GM19438 (cell line): ENCODE results near the gene PRSS2.
"Not testable (repeated sequence)": the region's sequence is repeated elsewhere in the genome, so short reads cannot be mapped to it uniquely, and the experiment has no call there.

ENCODE experiments used
- ATAC-seq: cut with Tn5 transposase; IDR thresholded peaks from one replicate; pipeline ENCODE4 v1.9.1; 2021; ENCODE audit warnings: low read depth; ENCODE audit not compliant: unreplicated experiment

The PRSS2 gene

DNA sequence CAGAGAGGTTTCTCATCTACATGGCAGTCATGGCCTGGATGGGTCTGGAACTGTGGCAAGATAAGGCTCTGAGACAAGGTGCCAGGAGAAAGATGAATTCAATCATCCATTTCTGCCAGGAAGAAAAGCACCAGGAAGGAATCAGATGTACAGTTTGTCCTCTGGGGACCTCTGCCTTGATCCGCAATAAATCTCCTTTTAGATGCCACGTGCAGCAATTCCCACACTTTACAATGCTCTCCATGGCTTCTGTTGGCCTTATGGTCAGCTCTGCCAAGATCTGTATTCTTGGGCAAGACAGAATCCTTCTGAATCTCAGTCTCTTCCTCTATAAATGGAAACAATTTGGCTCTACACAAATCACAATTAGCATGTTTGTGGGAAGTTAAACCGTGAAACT lies 12.5 kb upstream of the PRSS2 start:
- not testable (repeated sequence) for ATAC-seq

DNA sequence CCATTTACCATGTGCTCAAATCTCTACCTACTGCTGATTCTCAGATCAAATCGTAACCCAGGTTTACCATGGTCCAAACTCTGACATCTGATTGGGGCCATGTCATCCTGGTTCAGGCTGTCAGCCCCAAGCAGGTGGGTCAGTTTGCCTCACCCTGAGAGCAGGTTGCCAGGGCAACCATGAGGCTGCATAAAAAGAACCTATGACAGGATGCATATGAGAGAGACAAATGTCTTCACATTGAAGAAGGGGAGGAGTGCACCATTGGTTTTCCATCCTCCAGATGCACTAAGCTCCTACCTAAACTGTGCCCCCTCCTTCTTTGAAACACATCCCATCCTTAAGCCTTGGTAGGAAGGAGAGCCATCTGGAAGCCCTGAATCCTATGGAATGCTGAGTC lies 11.3 kb upstream of the PRSS2 start:
- ATAC-seq: no peak

GRCh38 chr7:142760071-142760642 lies 10.6 kb upstream of the PRSS2 start:
- no peak for ATAC-seq

DNA sequence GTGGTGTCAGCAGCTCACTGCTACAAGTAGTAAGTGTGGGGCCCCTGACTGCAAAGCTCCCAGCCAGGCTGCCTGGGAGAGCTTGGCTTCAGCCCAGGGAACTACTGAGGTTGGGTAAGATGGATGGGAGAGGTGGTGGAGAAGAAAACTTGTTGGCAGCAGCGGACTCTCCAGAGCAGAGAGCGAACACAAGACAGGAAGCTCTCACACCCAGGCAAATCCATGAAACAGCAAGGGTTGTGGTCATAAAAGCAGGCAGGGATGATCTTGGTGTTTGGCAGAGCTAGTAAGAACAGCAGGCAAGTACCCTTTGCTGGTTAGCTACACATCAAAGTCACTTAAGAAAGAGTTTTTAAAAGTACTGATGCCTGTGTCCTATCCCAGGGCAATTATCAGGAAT lies 9.2 kb upstream of the PRSS2 start:
- ATAC-seq: not testable (repeated sequence)

GRCh38 chr7:142762104-142762503 lies 8.7 kb upstream of the PRSS2 start:
- ATAC-seq: no peak

- ATAC-seq: no peak
Measured at GRCh38 chr7:142767451-142767850, 3.3 kb upstream of the PRSS2 start.

GRCh38 chr7:142767861-142768260 lies 2.9 kb upstream of the PRSS2 start:
- no peak for ATAC-seq

DNA sequence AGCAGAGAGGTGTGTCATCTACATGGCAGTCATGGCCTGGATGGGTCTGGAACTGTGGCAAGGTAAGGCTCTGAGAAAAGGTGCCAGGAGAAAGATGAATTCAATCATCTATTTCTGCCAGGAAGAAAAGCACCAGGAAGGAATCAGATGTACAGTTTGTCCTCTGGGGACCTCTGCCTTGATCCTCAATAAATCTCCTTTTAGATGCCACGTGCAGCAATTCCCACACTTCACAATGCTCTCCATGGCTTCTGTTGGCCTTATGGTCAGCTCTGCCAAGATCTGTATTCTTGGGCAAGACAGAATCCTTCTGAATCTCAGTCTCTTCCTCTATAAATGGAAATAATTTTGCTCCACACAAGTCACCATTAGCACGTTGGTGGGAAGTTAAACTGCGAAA lies 1.9 kb upstream of the PRSS2 start:
- ATAC-seq: not testable (repeated sequence)

DNA sequence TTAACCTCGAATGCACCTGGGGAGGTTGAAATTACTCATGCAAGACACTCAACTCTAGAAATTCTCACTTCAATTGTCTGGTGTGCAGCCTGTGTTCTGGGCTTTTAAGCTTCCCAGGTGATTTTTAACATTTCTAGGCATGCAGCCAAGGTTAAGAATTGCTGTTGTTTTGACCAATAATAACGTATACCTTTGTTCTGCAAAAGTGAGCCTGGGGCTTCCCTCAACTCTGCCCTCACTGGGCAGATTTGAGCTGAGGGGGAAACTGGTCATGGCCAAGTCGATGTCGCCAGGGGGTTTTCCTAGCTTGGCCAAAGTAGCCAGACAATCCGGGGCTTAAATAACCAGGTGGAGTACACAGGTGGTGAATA lies 568 bp downstream of the PRSS2 start:
- peak; percentile 91 for ATAC-seq

DNA sequence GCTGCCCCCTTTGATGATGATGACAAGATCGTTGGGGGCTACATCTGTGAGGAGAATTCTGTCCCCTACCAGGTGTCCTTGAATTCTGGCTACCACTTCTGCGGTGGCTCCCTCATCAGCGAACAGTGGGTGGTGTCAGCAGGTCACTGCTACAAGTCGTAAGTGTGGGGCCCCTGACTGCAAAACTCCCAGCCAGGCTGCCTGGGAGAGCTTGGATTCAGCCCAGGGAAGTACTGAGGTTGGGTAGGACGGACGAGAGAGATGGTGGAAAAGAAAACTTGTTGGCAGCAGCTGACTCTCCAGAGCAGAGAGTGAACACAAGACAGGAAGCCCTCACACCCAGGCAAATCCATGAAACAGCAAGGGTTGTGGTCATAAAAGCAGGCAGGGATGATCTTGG lies 1.3 kb downstream of the PRSS2 start:
- no peak for ATAC-seq

DNA sequence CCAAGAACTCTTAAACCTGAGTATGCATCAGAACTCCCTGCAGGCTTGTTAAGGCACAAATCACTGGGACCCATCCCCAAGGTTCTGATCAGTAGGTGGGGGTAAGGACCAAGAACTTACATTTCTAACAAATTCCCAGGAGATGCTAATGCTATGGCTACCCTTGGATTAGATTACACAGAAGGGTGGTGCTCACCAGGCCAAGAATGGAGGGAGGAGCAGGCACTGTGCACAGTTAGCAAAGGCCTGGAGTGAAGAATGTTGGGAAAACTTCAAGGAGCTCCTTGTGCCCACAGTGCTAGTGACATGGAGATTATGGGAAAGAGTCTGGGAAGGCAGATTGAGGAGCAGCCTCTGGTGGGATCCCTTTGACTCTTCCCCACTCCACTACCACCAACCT lies 1.9 kb downstream of the PRSS2 start:
- no peak for ATAC-seq

DNA sequence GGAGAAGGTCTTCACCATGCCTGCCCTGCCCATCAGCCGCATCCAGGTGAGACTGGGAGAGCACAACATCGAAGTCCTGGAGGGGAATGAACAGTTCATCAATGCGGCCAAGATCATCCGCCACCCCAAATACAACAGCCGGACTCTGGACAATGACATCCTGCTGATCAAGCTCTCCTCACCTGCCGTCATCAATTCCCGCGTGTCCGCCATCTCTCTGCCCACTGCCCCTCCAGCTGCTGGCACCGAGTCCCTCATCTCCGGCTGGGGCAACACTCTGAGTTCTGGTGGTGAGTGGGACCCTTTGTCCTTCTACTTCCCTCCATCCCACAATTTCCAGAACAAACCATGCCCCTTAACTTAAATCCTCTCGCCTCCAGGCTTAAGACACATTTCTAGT lies 2.5 kb downstream of the PRSS2 start:
- no peak for ATAC-seq

- ATAC-seq: no peak
Measured at GRCh38 chr7:142773937-142774744, 3.4 kb downstream of the PRSS2 start.

DNA sequence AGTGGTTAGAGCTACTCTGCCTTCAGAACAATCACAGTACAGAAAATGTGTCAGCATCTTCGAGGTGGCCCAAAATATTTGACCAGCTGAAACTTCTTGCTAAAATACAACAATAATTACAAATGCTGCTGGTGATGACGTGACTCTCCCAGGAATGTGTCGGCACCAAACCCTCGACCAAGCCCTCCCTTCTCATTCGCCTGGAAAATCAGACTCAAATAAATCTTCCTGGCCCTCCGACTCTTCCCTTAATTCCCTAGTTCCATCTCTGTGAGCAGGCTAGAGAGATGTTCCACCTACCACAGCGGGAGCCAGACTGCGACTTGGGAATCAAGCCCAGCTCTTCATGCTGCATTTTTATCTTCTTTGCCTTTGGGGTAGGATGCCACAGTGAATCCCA lies 4.1 kb downstream of the PRSS2 start:
- ATAC-seq: no peak

GRCh38 chr7:142775351-142776115 lies 4.8 kb downstream of the PRSS2 start:
- ATAC-seq: not testable (repeated sequence)

DNA sequence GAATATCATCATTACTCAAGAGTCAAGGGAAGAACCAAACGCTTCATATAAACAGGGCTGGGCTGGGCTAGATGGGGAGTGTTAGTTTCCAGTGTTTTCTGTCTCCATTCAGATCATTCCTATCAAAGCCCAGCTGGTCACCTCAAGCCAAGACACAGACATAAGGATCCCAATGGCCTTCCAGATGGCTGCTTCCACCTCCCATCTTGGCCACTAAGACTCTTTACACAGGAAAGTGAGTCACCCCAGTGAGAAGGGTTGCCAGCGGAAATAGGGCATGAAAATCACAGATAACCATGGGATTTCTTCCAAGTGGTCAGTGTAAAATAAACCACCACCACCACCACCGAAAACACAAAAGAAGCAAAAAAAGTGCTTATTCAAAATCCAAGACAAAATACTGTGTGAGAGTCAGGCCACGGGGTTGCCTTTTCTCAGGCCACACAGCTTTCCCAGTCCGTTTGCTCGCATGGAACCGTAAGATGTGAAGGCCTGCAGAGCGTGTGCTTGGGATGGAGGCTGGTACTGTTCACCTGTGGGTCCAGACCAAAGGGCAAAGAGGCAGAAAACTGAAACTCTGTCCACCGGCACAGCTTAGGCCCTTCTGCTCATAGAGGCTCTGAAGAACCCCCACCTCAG lies 5.6 kb downstream of the PRSS2 start:
- ATAC-seq: no peak

DNA sequence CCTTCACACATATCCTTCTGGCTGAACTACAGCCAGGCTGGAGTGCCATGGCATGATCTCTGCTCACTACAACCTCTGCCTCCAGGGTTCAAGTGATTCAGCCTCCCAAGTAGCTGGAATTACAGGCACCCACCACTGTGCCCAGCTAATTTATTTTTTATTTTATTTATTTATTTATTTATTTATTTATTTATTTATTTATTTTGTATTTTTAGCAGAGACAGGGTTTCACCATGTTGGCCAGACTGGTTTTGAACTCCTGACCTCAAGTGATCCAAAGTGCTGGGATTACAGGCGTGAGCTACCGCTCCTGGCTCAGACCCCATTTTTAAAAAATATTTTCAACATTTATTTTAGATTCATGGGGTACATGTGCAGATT lies 6.1 kb downstream of the PRSS2 start:
- ATAC-seq: not testable (repeated sequence)

- no peak for ATAC-seq
Measured at GRCh38 chr7:142777318-142777717, 6.5 kb downstream of the PRSS2 start.

DNA sequence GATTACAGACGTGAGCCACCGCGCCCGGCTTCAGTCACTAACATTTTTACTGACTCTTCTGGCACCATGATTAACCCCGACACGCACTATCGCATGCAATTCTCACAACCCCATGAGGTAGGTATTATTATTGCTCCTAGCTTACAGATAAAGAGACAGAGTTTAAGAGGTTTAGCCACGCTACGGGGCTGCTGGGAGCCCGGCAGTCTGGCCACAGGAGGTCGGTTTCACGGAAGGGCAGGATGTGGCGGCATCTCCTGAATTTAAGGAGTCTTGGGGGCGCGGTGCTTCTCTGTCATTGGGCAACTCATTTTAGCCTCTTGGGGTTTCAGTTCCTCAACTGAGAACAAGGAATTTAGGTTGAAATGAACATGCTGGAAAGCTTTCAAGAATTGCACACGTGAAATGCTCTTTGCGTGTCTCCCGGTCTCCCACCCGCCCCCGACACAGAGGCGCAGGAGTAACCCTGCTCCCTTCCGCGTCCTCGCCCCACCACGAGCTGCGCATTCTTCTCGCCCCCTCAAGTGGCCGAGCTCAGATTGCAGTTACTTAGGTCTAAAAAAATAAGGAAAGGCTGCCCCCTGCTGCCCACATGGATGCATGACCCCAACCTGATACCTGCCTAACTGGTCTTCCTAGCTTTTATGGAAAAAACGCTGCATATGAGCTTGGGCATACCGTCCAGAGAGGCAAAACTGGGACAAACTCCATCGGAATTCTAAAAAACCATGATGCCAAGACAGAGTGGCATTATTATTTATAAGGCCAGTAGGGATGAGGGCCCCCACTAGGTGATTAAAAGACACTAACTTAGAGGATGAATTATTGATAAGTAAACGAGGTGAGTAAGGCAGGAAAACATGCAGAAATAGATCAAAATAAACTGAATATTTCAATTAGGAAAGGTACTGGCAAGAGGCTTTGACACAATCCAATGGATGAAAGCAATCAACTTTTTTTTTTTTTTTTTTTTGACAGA lies 12.4 kb downstream of the PRSS2 start:
- peak; percentile 88 for ATAC-seq

DNA sequence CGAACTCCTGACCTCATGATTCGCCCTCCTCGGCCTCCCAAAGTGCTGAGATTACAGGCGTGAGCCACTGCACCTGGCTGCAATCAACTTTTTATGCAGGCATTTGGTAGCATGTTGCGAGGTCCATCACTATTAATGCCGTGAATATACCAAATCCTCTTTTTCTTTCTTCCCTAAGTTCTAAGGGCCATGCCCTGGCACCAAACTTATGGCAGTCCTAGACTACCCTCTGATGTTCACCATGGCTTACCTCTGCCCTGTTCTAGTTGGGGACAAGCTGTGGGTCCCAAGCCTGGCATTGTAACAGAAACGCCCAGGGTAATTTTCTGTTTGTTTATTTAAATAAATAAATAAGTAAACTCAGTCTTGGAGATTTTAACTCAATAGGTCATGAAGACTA lies 13.3 kb downstream of the PRSS2 start:
- no peak for ATAC-seq
